ENCODE measurements around the gene PLBD1. TPM values are rescaled to one million over a fixed set of nuclear protein-coding genes. Genes with fewer than 3 reads are reported as not detected.

The PLBD1 gene
- total and polyA plus RNA-seq, 4 donors = 1.4 to 7.5 (median 4.2) TPM

GRCh38 chr12:14575585-14575984 lies 7.9 kb upstream of the PLBD1 start:
- Histone ChIP-seq H3K36me3 (ENCODE audit: control insufficient read depth in 4 of 4, insufficient read depth in 3 of 4, low read depth in 1 of 4, low read length in 3 of 4) (no peaks in the 10 kb centered on the region), H3K9ac (ENCODE audit: low read depth in 1 of 2, low read length in 2 of 2) (no peak overlapping the region), H3K4me3 (ENCODE audit: low read depth in 1 of 3, low read length in 3 of 3) (no peak overlapping the region), H3K27ac (ENCODE audit: low read depth in 1 of 2, low read length in 2 of 2) (no peak overlapping the region), H3K9me3 (ENCODE audit: control insufficient read depth in 4 of 4, low read length in 3 of 4) (no peaks in the 10 kb centered on the region), H3K27me3 (ENCODE audit: control insufficient read depth in 4 of 4, insufficient read depth in 4 of 4, low read length in 3 of 4) (no peaks in the 10 kb centered on the region), H3K4me1 (ENCODE audit: control insufficient read depth in 4 of 4, insufficient read depth in 4 of 4, low read length in 3 of 4) (no peaks in the 10 kb centered on the region)
- TF ChIP-seq HNF4G (IDR thresholded peaks at IDR 0.05) = no peak
- TF ChIP-seq JUND (IDR thresholded peaks at IDR 0.05) = no peak
- TF ChIP-seq EGR1 (IDR thresholded peaks at IDR 0.05; ENCODE audit: low read depth in 2 of 2) = no peak
- no peak for TF ChIP-seq TAF1 (conservative IDR thresholded peaks at IDR 0.05)
- TF ChIP-seq, protein P1, sequence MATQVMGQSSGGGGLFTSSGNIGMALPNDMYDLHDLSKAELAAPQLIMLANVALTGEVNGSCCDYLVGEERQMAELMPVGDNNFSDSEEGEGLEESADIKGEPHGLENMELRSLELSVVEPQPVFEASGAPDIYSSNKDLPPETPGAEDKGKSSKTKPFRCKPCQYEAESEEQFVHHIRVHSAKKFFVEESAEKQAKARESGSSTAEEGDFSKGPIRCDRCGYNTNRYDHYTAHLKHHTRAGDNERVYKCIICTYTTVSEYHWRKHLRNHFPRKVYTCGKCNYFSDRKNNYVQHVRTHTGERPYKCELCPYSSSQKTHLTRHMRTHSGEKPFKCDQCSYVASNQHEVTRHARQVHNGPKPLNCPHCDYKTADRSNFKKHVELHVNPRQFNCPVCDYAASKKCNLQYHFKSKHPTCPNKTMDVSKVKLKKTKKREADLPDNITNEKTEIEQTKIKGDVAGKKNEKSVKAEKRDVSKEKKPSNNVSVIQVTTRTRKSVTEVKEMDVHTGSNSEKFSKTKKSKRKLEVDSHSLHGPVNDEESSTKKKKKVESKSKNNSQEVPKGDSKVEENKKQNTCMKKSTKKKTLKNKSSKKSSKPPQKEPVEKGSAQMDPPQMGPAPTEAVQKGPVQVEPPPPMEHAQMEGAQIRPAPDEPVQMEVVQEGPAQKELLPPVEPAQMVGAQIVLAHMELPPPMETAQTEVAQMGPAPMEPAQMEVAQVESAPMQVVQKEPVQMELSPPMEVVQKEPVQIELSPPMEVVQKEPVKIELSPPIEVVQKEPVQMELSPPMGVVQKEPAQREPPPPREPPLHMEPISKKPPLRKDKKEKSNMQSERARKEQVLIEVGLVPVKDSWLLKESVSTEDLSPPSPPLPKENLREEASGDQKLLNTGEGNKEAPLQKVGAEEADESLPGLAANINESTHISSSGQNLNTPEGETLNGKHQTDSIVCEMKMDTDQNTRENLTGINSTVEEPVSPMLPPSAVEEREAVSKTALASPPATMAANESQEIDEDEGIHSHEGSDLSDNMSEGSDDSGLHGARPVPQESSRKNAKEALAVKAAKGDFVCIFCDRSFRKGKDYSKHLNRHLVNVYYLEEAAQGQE (IDR thresholded peaks at IDR 0.05) = no peak
- TF ChIP-seq MAX (IDR thresholded peaks at IDR 0.05) = no peak
- TF ChIP-seq FOXA1 (IDR thresholded peaks at IDR 0.05) = no peak
- no peak for TF ChIP-seq HNF4A (conservative IDR thresholded peaks at IDR 0.05)
- TF ChIP-seq ATF3 (IDR thresholded peaks at IDR 0.05) = no peak
- TF ChIP-seq, protein P2, sequence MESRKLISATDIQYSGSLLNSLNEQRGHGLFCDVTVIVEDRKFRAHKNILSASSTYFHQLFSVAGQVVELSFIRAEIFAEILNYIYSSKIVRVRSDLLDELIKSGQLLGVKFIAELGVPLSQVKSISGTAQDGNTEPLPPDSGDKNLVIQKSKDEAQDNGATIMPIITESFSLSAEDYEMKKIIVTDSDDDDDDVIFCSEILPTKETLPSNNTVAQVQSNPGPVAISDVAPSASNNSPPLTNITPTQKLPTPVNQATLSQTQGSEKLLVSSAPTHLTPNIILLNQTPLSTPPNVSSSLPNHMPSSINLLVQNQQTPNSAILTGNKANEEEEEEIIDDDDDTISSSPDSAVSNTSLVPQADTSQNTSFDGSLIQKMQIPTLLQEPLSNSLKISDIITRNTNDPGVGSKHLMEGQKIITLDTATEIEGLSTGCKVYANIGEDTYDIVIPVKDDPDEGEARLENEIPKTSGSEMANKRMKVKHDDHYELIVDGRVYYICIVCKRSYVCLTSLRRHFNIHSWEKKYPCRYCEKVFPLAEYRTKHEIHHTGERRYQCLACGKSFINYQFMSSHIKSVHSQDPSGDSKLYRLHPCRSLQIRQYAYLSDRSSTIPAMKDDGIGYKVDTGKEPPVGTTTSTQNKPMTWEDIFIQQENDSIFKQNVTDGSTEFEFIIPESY (IDR thresholded peaks at IDR 0.05) = no peak
- TF ChIP-seq RAD21 (IDR thresholded peaks at IDR 0.05) = no peak
- no peak for TF ChIP-seq FOXA2 (IDR thresholded peaks at IDR 0.05)
- DNase-seq (ENCODE audit: low spot score) = no peak
- WGBS = 100% methylated on average over 1 of the region's 1 CpG

DNA sequence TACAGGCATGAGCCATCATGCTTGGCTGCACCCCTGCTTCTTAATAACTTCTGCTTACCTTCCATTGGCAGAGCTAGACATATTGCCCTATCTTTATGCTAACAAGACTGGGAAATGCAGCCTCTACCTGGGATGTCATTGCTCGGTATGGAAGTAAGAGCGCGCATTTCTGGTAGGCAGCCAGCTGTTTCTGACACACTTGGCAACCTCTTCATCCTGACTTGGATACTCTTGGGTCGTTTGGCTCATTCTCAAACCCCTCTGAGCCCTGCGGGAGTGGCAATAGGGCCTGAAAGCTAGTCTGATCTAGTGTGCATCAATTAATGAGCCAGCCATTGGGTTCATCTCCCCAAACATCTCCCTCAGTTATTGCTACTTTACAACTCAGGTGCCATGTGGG lies 5.4 kb upstream of the PLBD1 start:
- H3K4me1 ChIP-seq (ENCODE audit: control insufficient read depth in 4 of 4, insufficient read depth in 4 of 4, low read length in 3 of 4) = peaks cover 0 to 1% (median 0%) of the 10 kb centered on the region in 4 donors
- H3K9ac ChIP-seq (ENCODE audit: low read depth in 1 of 2, low read length in 2 of 2) = no peak overlapping the region
- no peaks in the 10 kb centered on the region for H3K9me3 ChIP-seq (ENCODE audit: control insufficient read depth in 4 of 4, low read length in 3 of 4)
- H3K4me3 ChIP-seq (ENCODE audit: low read depth in 1 of 3, low read length in 3 of 3) = no peak overlapping the region
- no peak overlapping the region for H3K27ac ChIP-seq (ENCODE audit: low read depth in 1 of 2, low read length in 2 of 2)
- no peak for DNase-seq (ENCODE audit: low spot score)
- H3K27me3 ChIP-seq (ENCODE audit: control insufficient read depth in 4 of 4, insufficient read depth in 4 of 4, low read length in 3 of 4) = no peaks in the 10 kb centered on the region
- no peaks in the 10 kb centered on the region for H3K36me3 ChIP-seq (ENCODE audit: control insufficient read depth in 4 of 4, insufficient read depth in 3 of 4, low read depth in 1 of 4, low read length in 3 of 4)
- TF ChIP-seq YY1 (IDR thresholded peaks at IDR 0.05) = no peak
- TF ChIP-seq EGR1 (IDR thresholded peaks at IDR 0.05; ENCODE audit: low read depth in 2 of 2) = no peak
- TF ChIP-seq, protein P3, sequence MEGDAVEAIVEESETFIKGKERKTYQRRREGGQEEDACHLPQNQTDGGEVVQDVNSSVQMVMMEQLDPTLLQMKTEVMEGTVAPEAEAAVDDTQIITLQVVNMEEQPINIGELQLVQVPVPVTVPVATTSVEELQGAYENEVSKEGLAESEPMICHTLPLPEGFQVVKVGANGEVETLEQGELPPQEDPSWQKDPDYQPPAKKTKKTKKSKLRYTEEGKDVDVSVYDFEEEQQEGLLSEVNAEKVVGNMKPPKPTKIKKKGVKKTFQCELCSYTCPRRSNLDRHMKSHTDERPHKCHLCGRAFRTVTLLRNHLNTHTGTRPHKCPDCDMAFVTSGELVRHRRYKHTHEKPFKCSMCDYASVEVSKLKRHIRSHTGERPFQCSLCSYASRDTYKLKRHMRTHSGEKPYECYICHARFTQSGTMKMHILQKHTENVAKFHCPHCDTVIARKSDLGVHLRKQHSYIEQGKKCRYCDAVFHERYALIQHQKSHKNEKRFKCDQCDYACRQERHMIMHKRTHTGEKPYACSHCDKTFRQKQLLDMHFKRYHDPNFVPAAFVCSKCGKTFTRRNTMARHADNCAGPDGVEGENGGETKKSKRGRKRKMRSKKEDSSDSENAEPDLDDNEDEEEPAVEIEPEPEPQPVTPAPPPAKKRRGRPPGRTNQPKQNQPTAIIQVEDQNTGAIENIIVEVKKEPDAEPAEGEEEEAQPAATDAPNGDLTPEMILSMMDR (IDR thresholded peaks at IDR 0.05; ENCODE audit: low read depth, low read length, missing input control) = no peak
- no peak for TF ChIP-seq HNF4A (conservative IDR thresholded peaks at IDR 0.05)
- WGBS = 86% methylated on average over 5 of the region's 5 CpGs
